ENCODE results near the gene MDP1.

Gene MDP1

GRCh38 chr14:24179961-24180796, 35.7 kb downstream of the MDP1 start:
- Histone ChIP-seq H3K36me3 (ENCODE audit: insufficient read depth) (no peaks in the 10 kb centered on the region), H3K27me3 (ENCODE audit: insufficient read depth, low read depth) (no peaks in the 10 kb centered on the region), H3K9ac (no peak overlapping the region), H3K27ac (no peak overlapping the region), H4K20me1 (ENCODE audit: insufficient read depth) (no peaks in the 10 kb centered on the region), H3K4me3 (IDR thresholded peaks at IDR 0.05; ENCODE audit: insufficient read depth, low read depth, low read length) (no peak overlapping the region), H3K79me2 (ENCODE audit: insufficient read depth, low read depth) (no peaks in the 10 kb centered on the region), H3K4me1 (ENCODE audit: low read depth, poor library complexity, severe bottlenecking) (no peaks in the 10 kb centered on the region), H3K4me2 (no peak overlapping the region), H2AFZ (ENCODE audit: low read depth) (no peak overlapping the region)
- no peak for TF ChIP-seq CTCF (conservative IDR thresholded peaks at IDR 0.05; ENCODE audit: low read depth, low read length)

- H3K9ac ChIP-seq: no peak overlapping the region
- H3K4me2 ChIP-seq: no peak overlapping the region
- no peak for TF ChIP-seq CTCF (conservative IDR thresholded peaks at IDR 0.05; ENCODE audit: low read depth, low read length)
- H2AFZ ChIP-seq (ENCODE audit: low read depth): no peak overlapping the region
- no peaks in the 10 kb centered on the region for H3K79me2 ChIP-seq (ENCODE audit: insufficient read depth, low read depth)
- no peak overlapping the region for H3K4me3 ChIP-seq (IDR thresholded peaks at IDR 0.05; ENCODE audit: insufficient read depth, low read depth, low read length)
- H3K4me1 ChIP-seq (ENCODE audit: low read depth, poor library complexity, severe bottlenecking): no peaks in the 10 kb centered on the region
- no peaks in the 10 kb centered on the region for H3K36me3 ChIP-seq (ENCODE audit: insufficient read depth)
- no peak overlapping the region for H3K27ac ChIP-seq
- H3K27me3 ChIP-seq (ENCODE audit: insufficient read depth, low read depth): no peaks in the 10 kb centered on the region
- no peaks in the 10 kb centered on the region for H4K20me1 ChIP-seq (ENCODE audit: insufficient read depth)
Observed at GRCh38 chr14:24179294-24179960, 36.4 kb downstream of the MDP1 start.

DNA sequence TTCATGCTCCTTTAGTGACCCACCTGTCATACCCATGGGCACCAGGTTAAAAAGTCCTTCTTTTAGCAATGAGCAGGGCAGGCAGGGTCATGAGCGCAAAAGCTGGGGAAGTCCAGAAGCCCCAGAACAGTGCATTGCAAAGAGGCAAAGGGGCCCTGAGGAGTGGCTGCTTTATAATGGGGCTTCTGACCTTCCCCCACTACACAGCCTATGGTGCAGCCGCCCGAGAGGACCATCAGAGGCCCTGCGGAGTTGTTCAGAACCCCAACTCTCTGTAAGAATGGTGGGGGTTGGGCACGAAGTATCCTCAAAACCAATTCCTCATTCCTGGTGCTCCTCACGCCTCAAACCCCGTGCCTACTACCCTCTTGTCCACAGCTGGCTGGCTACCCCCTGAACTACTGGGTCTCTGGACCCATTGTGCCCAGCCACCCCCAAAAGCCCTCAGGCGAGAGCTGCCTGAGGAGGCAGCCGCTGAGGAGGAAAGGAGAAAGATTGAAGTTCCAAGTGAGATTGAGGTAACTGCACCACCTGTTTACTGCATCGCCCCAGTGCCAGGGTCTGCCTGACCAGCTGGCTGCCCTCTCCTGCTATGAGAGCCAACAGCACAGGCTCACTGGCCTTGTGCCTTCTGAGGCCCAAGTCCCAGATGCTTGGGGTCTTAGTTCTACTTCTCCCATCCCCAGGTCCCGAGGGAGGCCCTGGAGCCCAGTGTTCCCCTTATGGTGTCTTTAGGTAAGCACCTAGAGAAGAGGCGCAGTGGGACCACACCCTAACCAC, 37.3 kb downstream of the MDP1 start:
- Histone ChIP-seq H3K4me3 (IDR thresholded peaks at IDR 0.05; ENCODE audit: insufficient read depth, low read depth, low read length) (no peak overlapping the region), H4K20me1 (ENCODE audit: insufficient read depth) (no peaks in the 10 kb centered on the region), H2AFZ (ENCODE audit: low read depth) (no peak overlapping the region), H3K27me3 (ENCODE audit: insufficient read depth, low read depth) (no peaks in the 10 kb centered on the region), H3K36me3 (ENCODE audit: insufficient read depth) (no peaks in the 10 kb centered on the region), H3K4me2 (no peak overlapping the region), H3K9ac (no peak overlapping the region), H3K79me2 (ENCODE audit: insufficient read depth, low read depth) (no peaks in the 10 kb centered on the region), H3K27ac (no peak overlapping the region), H3K4me1 (ENCODE audit: low read depth, poor library complexity, severe bottlenecking) (no peaks in the 10 kb centered on the region)
- no peak for TF ChIP-seq CTCF (conservative IDR thresholded peaks at IDR 0.05; ENCODE audit: low read depth, low read length)

DNA sequence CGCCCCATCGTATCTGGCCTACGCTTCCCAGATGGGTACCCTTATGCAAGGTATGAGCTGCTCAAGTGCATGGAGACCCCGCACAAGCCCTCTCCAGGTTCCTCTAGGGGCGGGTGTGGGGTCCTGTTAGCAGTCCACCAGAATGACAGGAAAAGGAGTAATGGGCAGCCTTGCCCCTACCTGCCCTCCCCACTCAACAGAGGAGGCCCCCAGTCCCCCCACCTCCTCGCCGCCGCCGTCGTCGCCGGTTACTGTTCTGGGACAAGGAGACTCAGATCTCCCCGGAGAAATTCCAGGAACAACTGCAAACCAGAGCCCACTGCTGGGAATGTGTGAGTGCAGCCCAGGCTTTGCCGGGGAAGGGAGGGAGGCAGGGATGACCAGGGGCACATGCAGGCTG, 38.0 kb downstream of the MDP1 start:
- Histone ChIP-seq H3K79me2 (ENCODE audit: insufficient read depth, low read depth) (no peaks in the 10 kb centered on the region), H3K9ac (no peak overlapping the region), H3K4me3 (IDR thresholded peaks at IDR 0.05; ENCODE audit: insufficient read depth, low read depth, low read length) (no peak overlapping the region), H3K27me3 (ENCODE audit: insufficient read depth, low read depth) (no peaks in the 10 kb centered on the region), H3K4me2 (no peak overlapping the region), H4K20me1 (ENCODE audit: insufficient read depth) (no peaks in the 10 kb centered on the region), H3K36me3 (ENCODE audit: insufficient read depth) (no peaks in the 10 kb centered on the region), H3K27ac (no peak overlapping the region), H3K4me1 (ENCODE audit: low read depth, poor library complexity, severe bottlenecking) (no peaks in the 10 kb centered on the region), H2AFZ (ENCODE audit: low read depth) (no peak overlapping the region)
- no peak for TF ChIP-seq CTCF (conservative IDR thresholded peaks at IDR 0.05; ENCODE audit: low read depth, low read length)

All from KMS-11 (cell line).